GM23248 (cell line): Measurements from ENCODE around the gene SUMO1. TPM values are rescaled to one million over a fixed set of nuclear protein-coding genes. Genes with fewer than 3 reads are reported as not detected.

Experiments used
- DNase-seq: peaks from one replicate; pipeline ENCODE4 v3.0.0-alpha.2; 2015
- H2AFZ ChIP-seq: fragments of 200-600 bp; sonication (generic); 2 replicates; pipeline ENCODE4 v1.6.1; 2016; ENCODE audit warnings: antibody characterized with exemption
- H3F3A ChIP-seq: fragments of 200-600 bp; sonication (generic); 2 replicates; pipeline ENCODE4 v1.6.1; 2016; ENCODE audit warnings: mild to moderate bottlenecking, antibody characterized with exemption, mixed run types; ENCODE audit not compliant: insufficient read depth
- H3K27ac ChIP-seq: fragments of 200-600 bp; sonication (generic); 2 replicates; pipeline ENCODE4 v1.5.1; 2016; ENCODE audit warnings: mild to moderate bottlenecking
- H3K27me3 ChIP-seq: fragments of 200-600 bp; sonication (generic); replicated peaks from 2 replicates; pipeline ENCODE4 v1.6.1; 2016; ENCODE audit warnings: mild to moderate bottlenecking; ENCODE audit not compliant: insufficient read depth
- H3K36me3 ChIP-seq: fragments of 200-600 bp; sonication (generic); 2 replicates; pipeline ENCODE4 v1.6.1; 2016; ENCODE audit warnings: low read depth, mild to moderate bottlenecking
- H3K4me1 ChIP-seq: fragments of 200-600 bp; sonication (generic); 2 replicates; pipeline ENCODE4 v1.6.1; 2016; ENCODE audit warnings: mild to moderate bottlenecking; ENCODE audit not compliant: insufficient read depth
- H3K4me2 ChIP-seq: fragments of 200-600 bp; sonication (generic); one replicate; pipeline ENCODE4 v1.6.1; 2016; ENCODE audit warnings: mild to moderate bottlenecking; ENCODE audit not compliant: unreplicated experiment
- H3K4me3 ChIP-seq: fragments of 200-600 bp; sonication (generic); 2 replicates; pipeline ENCODE4 v1.5.1; 2016; ENCODE audit warnings: mild to moderate bottlenecking
- H3K79me2 ChIP-seq: fragments of 200-600 bp; sonication (generic); 2 replicates; pipeline ENCODE4 v1.6.1; 2016; ENCODE audit warnings: mild to moderate bottlenecking; ENCODE audit not compliant: insufficient read depth
- H3K9ac ChIP-seq: fragments of 200-600 bp; sonication (generic); 2 replicates; pipeline ENCODE4 v1.6.1; 2016; ENCODE audit warnings: mild to moderate bottlenecking
- H3K9me2 ChIP-seq: fragments of 200-600 bp; sonication (generic); 2 replicates; pipeline ENCODE4 v1.6.1; 2016; ENCODE audit warnings: mixed run types, mild to moderate bottlenecking, moderate library complexity; ENCODE audit not compliant: insufficient read depth
- H3K9me3 ChIP-seq: fragments of 200-600 bp; sonication (generic); one replicate; pipeline ENCODE4 v1.6.1; 2017; ENCODE audit warnings: low read depth
- H4K20me1 ChIP-seq: fragments of 200-600 bp; sonication (generic); 2 replicates; pipeline ENCODE4 v1.6.0; 2016; ENCODE audit not compliant: insufficient read depth
- EZH2 ChIP-seq: fragments of 200-600 bp; sonication (generic); IDR thresholded peaks from 2 replicates; pipeline ENCODE4 v1.6.1; 2018; ENCODE audit warnings: antibody characterized with exemption, mild to moderate bottlenecking; ENCODE audit not compliant: insufficient read depth, poor library complexity, severe bottlenecking
- EZH2phosphoT487 ChIP-seq: fragments of 200-600 bp; sonication (generic); IDR thresholded peaks from 2 replicates; pipeline ENCODE4 v1.6.1; 2018; ENCODE audit warnings: antibody characterized with exemption, moderate library complexity, mild to moderate bottlenecking, low read depth; ENCODE audit not compliant: insufficient read depth
- WGBS, 2 experiments: methylation state at CpG; one replicate each; pipeline ENCODE4 v1.1.6; 2015 to 2017; ENCODE audit warnings: low lambda C conversion rate in 2 of 2, low coverage in 1 of 2; ENCODE audit errors: missing lambda C conversion rate in 2 of 2; 5-methylcytosine and 5-hydroxymethylcytosine counted together
- in situ Hi-C: fragments of 300-500 bp; cut with MboI; formaldehyde crosslinking; loops from 2 replicates; pipeline ENCODE4 v1.15.0; 2020
- polyA plus RNA-seq: library from polyadenylated mRNA; unstranded; fragments of >200 nt; fragmentation: Nextera tagmentation; extraction: Ambion mirVana; gene quantifications from 2 replicates; pipeline ENCODE4 v1.2.1, GENCODE V29; 2016
- total RNA-seq: library from RNA; depleted of rRNA; stranded (reverse); fragments of >200 nt; shearing (Covaris generic); gene quantifications from 2 replicates; pipeline ENCODE4 v1.2.3, GENCODE V29; 2014

Gene SUMO1
- total and polyA plus RNA-seq, 2 experiments from 2014 or later = 157 to 242 TPM

- no peaks in the 10 kb centered on the region for H3K9me3 ChIP-seq
- peaks cover 10% of the 10 kb centered on the region; the same call in 1 of the 2 replicates for H3F3A ChIP-seq
- WGBS, 2 experiments = 43 to 86% methylated on average over 1 of the region's 1 CpG
- H3K36me3 ChIP-seq = no peaks in the 10 kb centered on the region
- peaks cover 10% of the 10 kb centered on the region for H3K4me1 ChIP-seq
- no peak overlapping the region for H3K27ac ChIP-seq
- H3K27me3 ChIP-seq = no peaks in the 10 kb centered on the region
- H3K4me3 ChIP-seq = no peak overlapping the region
- no peaks in the 10 kb centered on the region for H3K79me2 ChIP-seq
- H2AFZ ChIP-seq = no peak overlapping the region
- no peak overlapping the region for H3K4me2 ChIP-seq
- in situ Hi-C loops = loop anchor here (10.0 kb wide), 2 partner anchors 333 to 393 kb away; no protein-coding TSS in a partner anchor
- no peak for DNase-seq
- H4K20me1 ChIP-seq = no peaks in the 10 kb centered on the region
- no peak for TF ChIP-seq EZH2phosphoT487
- TF ChIP-seq EZH2 = no peak
- H3K9ac ChIP-seq = no peak overlapping the region
- H3K9me2 ChIP-seq = no peaks in the 10 kb centered on the region
These were observed 50.8 kb downstream of the SUMO1 start for GRCh38 chr2:202187570-202187969.

GRCh38 chr2:202186641-202187202 lies 51.7 kb downstream of the SUMO1 start:
- H3K27ac ChIP-seq = no peak overlapping the region
- H3K9ac ChIP-seq = no peak overlapping the region
- in situ Hi-C loops = loop anchor here (10.0 kb wide), 2 partner anchors 332 to 392 kb away; no protein-coding TSS in a partner anchor
- peaks cover 10% of the 10 kb centered on the region for H3K4me1 ChIP-seq
- no peaks in the 10 kb centered on the region for H3K9me3 ChIP-seq
- no peak overlapping the region for H3K4me2 ChIP-seq
- H3K36me3 ChIP-seq = no peaks in the 10 kb centered on the region
- no peaks in the 10 kb centered on the region for H3K9me2 ChIP-seq
- no peaks in the 10 kb centered on the region for H3K79me2 ChIP-seq
- no peak for TF ChIP-seq EZH2
- TF ChIP-seq EZH2phosphoT487 = no peak
- WGBS, 2 experiments = 82 to 86% methylated on average over 4 of the region's 4 CpGs
- peak; percentile 8 for DNase-seq
- no peaks in the 10 kb centered on the region for H3K27me3 ChIP-seq
- H2AFZ ChIP-seq = no peak overlapping the region
- no peak overlapping the region for H3K4me3 ChIP-seq
- peaks cover 10% of the 10 kb centered on the region; the same call in 1 of the 2 replicates for H3F3A ChIP-seq
- no peaks in the 10 kb centered on the region for H4K20me1 ChIP-seq

GRCh38 chr2:202185156-202185555 lies 53.2 kb downstream of the SUMO1 start:
- peaks cover 10% of the 10 kb centered on the region for H3K4me1 ChIP-seq
- in situ Hi-C loops = loop anchor here (10.0 kb wide), 2 partner anchors 330 to 390 kb away; no protein-coding TSS in a partner anchor
- no peaks in the 10 kb centered on the region for H3K36me3 ChIP-seq
- H3K9ac ChIP-seq = no peak overlapping the region
- H3K9me3 ChIP-seq = no peaks in the 10 kb centered on the region
- H3K4me2 ChIP-seq = no peak overlapping the region
- no peaks in the 10 kb centered on the region for H3K9me2 ChIP-seq
- TF ChIP-seq EZH2phosphoT487 (no peak), EZH2 (no peak)
- no peaks in the 10 kb centered on the region for H3K27me3 ChIP-seq
- no peaks in the 10 kb centered on the region for H3K79me2 ChIP-seq
- no peak overlapping the region for H2AFZ ChIP-seq
- H4K20me1 ChIP-seq = no peaks in the 10 kb centered on the region
- 84 to 88% methylated on average over 6 of the region's 6 CpGs for WGBS, 2 experiments
- H3F3A ChIP-seq = peaks cover 10% of the 10 kb centered on the region; the same call in 1 of the 2 replicates
- DNase-seq = no peak
- no peak overlapping the region for H3K27ac ChIP-seq
- no peak overlapping the region for H3K4me3 ChIP-seq

DNA sequence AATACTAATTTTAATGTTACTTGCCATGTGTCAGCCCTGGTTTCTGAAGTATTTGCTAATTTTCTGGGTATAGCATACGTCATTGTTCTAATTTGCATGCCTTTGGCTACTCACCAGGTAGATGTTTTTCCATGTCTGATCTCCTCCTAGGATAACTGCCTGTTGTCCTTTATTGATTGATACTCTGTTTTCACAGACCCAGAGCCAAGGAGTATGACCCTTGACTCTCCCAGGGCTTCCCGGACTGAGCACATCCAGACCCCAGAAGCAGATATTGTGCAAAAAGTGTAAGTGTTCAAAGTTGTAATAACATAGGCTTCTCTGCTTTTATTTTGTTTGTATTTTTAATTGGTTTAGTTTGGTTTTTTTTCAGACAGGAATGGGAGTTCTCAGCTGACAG lies 53.8 kb downstream of the SUMO1 start:
- no peaks in the 10 kb centered on the region for H3K9me2 ChIP-seq
- peaks cover 10% of the 10 kb centered on the region; the same call in 1 of the 2 replicates for H3F3A ChIP-seq
- no peak overlapping the region for H3K4me2 ChIP-seq
- no peak overlapping the region for H3K27ac ChIP-seq
- no peaks in the 10 kb centered on the region for H3K36me3 ChIP-seq
- no peaks in the 10 kb centered on the region for H3K79me2 ChIP-seq
- WGBS, 2 experiments = 74 to 75% methylated on average over 2 of the region's 2 CpGs
- H3K4me1 ChIP-seq = peaks cover 10% of the 10 kb centered on the region
- DNase-seq = no peak
- no peaks in the 10 kb centered on the region for H3K27me3 ChIP-seq
- H4K20me1 ChIP-seq = no peaks in the 10 kb centered on the region
- H3K9ac ChIP-seq = no peak overlapping the region
- H3K4me3 ChIP-seq = no peak overlapping the region
- no peaks in the 10 kb centered on the region for H3K9me3 ChIP-seq
- TF ChIP-seq EZH2 (no peak), EZH2phosphoT487 (no peak)
- in situ Hi-C loops = loop anchor here (10.0 kb wide), 2 partner anchors 330 to 390 kb away; no protein-coding TSS in a partner anchor
- H2AFZ ChIP-seq = no peak overlapping the region
